GM23338 (cell line): ENCODE results near the gene TSPAN5. TPM values are rescaled to one million over a fixed set of nuclear protein-coding genes. Genes with fewer than 3 reads are reported as not detected.

Experiments used
- ATAC-seq: fragments of 200-7000 bp; cut with Tn5 transposase; 3 replicates; pipeline ENCODE4 v1.9.1; 2020
- DNase-seq: peaks from one replicate; pipeline ENCODE4 v3.0.0-alpha.2; 2015; ENCODE audit warnings: low spot score
- H2AFZ ChIP-seq: fragments of 200-600 bp; sonication (generic); 2 replicates; pipeline ENCODE4 v1.8.0; 2016; ENCODE audit warnings: antibody characterized with exemption, mild to moderate bottlenecking, moderate library complexity
- H3F3A ChIP-seq: fragments of 200-600 bp; sonication (generic); replicated peaks from 2 replicates; pipeline ENCODE4 v1.8.0; 2017; ENCODE audit warnings: antibody characterized with exemption, mixed run types, low read depth
- H3K27ac ChIP-seq: fragments of 200-600 bp; sonication (generic); 2 replicates; pipeline ENCODE4 v1.6.1; 2016; ENCODE audit warnings: low read depth
- H3K27me3 ChIP-seq: fragments of 200-600 bp; sonication (generic); 2 replicates; pipeline ENCODE4 v1.8.0; 2016; ENCODE audit warnings: mild to moderate bottlenecking, mixed run types, moderate library complexity; ENCODE audit not compliant: insufficient read depth
- H3K36me3 ChIP-seq: fragments of 200-600 bp; sonication (generic); 2 replicates; pipeline ENCODE4 v1.8.0; 2016; ENCODE audit warnings: mild to moderate bottlenecking; ENCODE audit not compliant: insufficient read depth
- H3K4me1 ChIP-seq: fragments of 200-600 bp; sonication (generic); 2 replicates; pipeline ENCODE4 v1.8.0; 2016; ENCODE audit warnings: mild to moderate bottlenecking, moderate library complexity; ENCODE audit not compliant: insufficient read depth
- H3K4me2 ChIP-seq: fragments of 200-600 bp; sonication (generic); 2 replicates; pipeline ENCODE4 v1.7.1; 2017; ENCODE audit warnings: mixed run types
- H3K4me3 ChIP-seq: fragments of 200-600 bp; sonication (generic); 2 replicates; pipeline ENCODE4 v1.6.1; 2016; ENCODE audit warnings: mixed run types
- H3K79me2 ChIP-seq: fragments of 200-600 bp; sonication (generic); replicated peaks from 2 replicates; pipeline ENCODE4 v1.8.0; 2017; ENCODE audit warnings: mild to moderate bottlenecking; ENCODE audit not compliant: insufficient read depth
- H3K9me2 ChIP-seq: fragments of 200-600 bp; sonication (generic); 2 replicates; pipeline ENCODE4 v1.8.0; 2017; ENCODE audit not compliant: insufficient read depth
- H4K20me1 ChIP-seq: fragments of 200-600 bp; sonication (generic); replicated peaks from 2 replicates; pipeline ENCODE4 v1.8.0; 2017; ENCODE audit warnings: mild to moderate bottlenecking; ENCODE audit not compliant: insufficient read depth
- H3K27ac Mint-ChIP-seq: 2 replicates; pipeline ENCODE4 v1.8.0; 2020; ENCODE audit warnings: inconsistent platforms, mild to moderate bottlenecking, moderate library complexity, mixed read lengths
- H3K27me3 Mint-ChIP-seq: 3 replicates; pipeline ENCODE4 v1.8.0; 2022; ENCODE audit warnings: low read depth, mild to moderate bottlenecking, moderate library complexity, mixed read lengths, inconsistent platforms; ENCODE audit not compliant: insufficient read depth, poor library complexity
- H3K36me3 Mint-ChIP-seq: 3 replicates; pipeline ENCODE4 v1.8.0; 2021; ENCODE audit warnings: low read depth, mild to moderate bottlenecking, inconsistent platforms, moderate library complexity, mixed read lengths
- H3K4me1 Mint-ChIP-seq: 3 replicates; pipeline ENCODE4 v1.8.0; 2020; ENCODE audit warnings: mild to moderate bottlenecking, inconsistent platforms, mixed read lengths
- H3K4me3 Mint-ChIP-seq: 3 replicates; pipeline ENCODE4 v1.8.0; 2021; ENCODE audit warnings: moderate library complexity, mild to moderate bottlenecking, inconsistent platforms, mixed read lengths
- H3K9me3 Mint-ChIP-seq: 3 replicates; pipeline ENCODE4 v1.8.0; 2020; ENCODE audit warnings: moderate library complexity, mild to moderate bottlenecking, inconsistent platforms, mixed read lengths
- CREB1 ChIP-seq: fragments of 250-450 bp; sonication (Bioruptor Pico); IDR thresholded peaks from 2 replicates; pipeline ENCODE4 v1.5.0; 2020; ENCODE audit warnings: low read depth, mild to moderate bottlenecking, moderate library complexity
- CTCF ChIP-seq, 2 experiments: fragments of 200-600 bp in 1 of 2; sonication (generic) in 1 of 2; conservative IDR thresholded peaks; 2 replicates each; pipeline versions ENCODE4 v1.5.1 to v1.6.1; 2016 to 2017; ENCODE audit warnings: antibody characterized with exemption in 2 of 2, low read depth in 2 of 2, mild to moderate bottlenecking in 2 of 2, moderate library complexity in 1 of 2
- JUNB ChIP-seq: IDR thresholded peaks from one replicate; pipeline ENCODE4 v1.6.1; 2016; ENCODE audit warnings: antibody characterized with exemption; ENCODE audit not compliant: unreplicated experiment
- polyA plus RNA-seq: library from polyadenylated mRNA; unstranded; fragments of >200 nt; fragmentation: Nextera tagmentation; extraction: Ambion mirVana; gene quantifications from 2 replicates; pipeline ENCODE4 v1.2.1, GENCODE V29; 2016
- total RNA-seq: library from RNA; depleted of rRNA; stranded (reverse); fragments of >200 nt; shearing (Covaris generic); gene quantifications from 2 replicates; pipeline ENCODE4 v1.2.3, GENCODE V29; 2014

Gene TSPAN5
- total and polyA plus RNA-seq, 2 experiments from 2014 or later: 18.6 to 21.5 TPM

GRCh38 chr4:98421111-98421510, 237.3 kb downstream of the TSPAN5 start:
- Mint-ChIP-seq H3K27me3 (no peaks in the 10 kb centered on the region), H3K4me3 (no peak overlapping the region), H3K36me3 (peaks cover 46% of the 10 kb centered on the region), H3K9me3 (peaks cover 19% of the 10 kb centered on the region), H3K4me1 (no peaks in the 10 kb centered on the region), H3K27ac (no peak overlapping the region)
- ATAC-seq (no peak), DNase-seq (no peak)
- Histone ChIP-seq H4K20me1 (no peaks in the 10 kb centered on the region), H3K27ac (no peak overlapping the region), H3K4me2 (no peak overlapping the region), H3K36me3 (no peaks in the 10 kb centered on the region), H3K4me3 (no peak overlapping the region), H3K27me3 (no peaks in the 10 kb centered on the region), H3K9me2 (no peaks in the 10 kb centered on the region), H3K4me1 (no peaks in the 10 kb centered on the region), H3F3A (no peaks in the 10 kb centered on the region), H2AFZ (no peak overlapping the region), H3K79me2 (no peaks in the 10 kb centered on the region)
- TF ChIP-seq CTCF (conservative IDR thresholded peaks at IDR 0.05; ENCODE audit: low read depth in 2 of 2): no peak
- no peak for TF ChIP-seq JUNB
- TF ChIP-seq CREB1 (CRISPR knock-in tag): no peak
